DOHH2 (cell line): ENCODE data around the gene IGDCC3.

Source experiments
- H3F3A ChIP-seq: fragments of 200-600 bp; sonication (generic), shearing (Covaris generic); 2 replicates; pipeline ENCODE4 v1.6.0; 2016; ENCODE audit warnings: antibody characterized with exemption, mild to moderate bottlenecking; ENCODE audit not compliant: control insufficient read depth, insufficient read depth
- H3K27ac ChIP-seq: fragments of 200-600 bp; sonication (generic); 2 replicates; pipeline ENCODE4 v1.5.1; 2014; ENCODE audit warnings: low read depth, mild to moderate bottlenecking, low read length, moderate library complexity
- H3K27me3 ChIP-seq: fragments of 200-600 bp; sonication (generic); 2 replicates; pipeline ENCODE4 v1.6.1; 2014; ENCODE audit warnings: mild to moderate bottlenecking, low read length, mixed read lengths; ENCODE audit not compliant: control insufficient read depth
- H3K36me3 ChIP-seq: fragments of 200-600 bp; sonication (generic); 2 replicates; pipeline ENCODE4 v1.6.1; 2014; ENCODE audit warnings: mild to moderate bottlenecking, low read length, moderate library complexity, mixed read lengths; ENCODE audit not compliant: control insufficient read depth
- H3K4me1 ChIP-seq: fragments of 200-600 bp; sonication (generic); 2 replicates; pipeline ENCODE4 v1.6.1; 2014; ENCODE audit warnings: mild to moderate bottlenecking, low read length, mixed read lengths; ENCODE audit not compliant: control insufficient read depth
- H3K4me2 ChIP-seq: fragments of 200-600 bp; sonication (generic); 2 replicates; pipeline ENCODE4 v1.6.0; 2014; ENCODE audit warnings: mild to moderate bottlenecking, low read length, moderate library complexity
- H3K4me3 ChIP-seq: fragments of 200-600 bp; sonication (generic); 2 replicates; pipeline ENCODE4 v1.5.1; 2014; ENCODE audit warnings: mild to moderate bottlenecking, low read length, mixed read lengths
- H3K79me2 ChIP-seq: fragments of 200-600 bp; sonication (generic); 2 replicates; pipeline ENCODE4 v1.6.1; 2014; ENCODE audit warnings: mild to moderate bottlenecking, low read length, mixed read lengths; ENCODE audit not compliant: control insufficient read depth
- H3K9me2 ChIP-seq: fragments of 200-600 bp; sonication (generic); replicated peaks from 2 replicates; pipeline ENCODE4 v1.6.1; 2014; ENCODE audit warnings: mild to moderate bottlenecking, low read length, mixed read lengths; ENCODE audit not compliant: control insufficient read depth
- H3K9me3 ChIP-seq: fragments of 200-600 bp; sonication (generic); 2 replicates; pipeline ENCODE4 v1.6.1; 2014; ENCODE audit warnings: antibody characterized with exemption, low read length, mixed read lengths; ENCODE audit not compliant: control insufficient read depth, insufficient read depth
- H4K20me1 ChIP-seq: fragments of 200-600 bp; sonication (generic); 2 replicates; pipeline ENCODE4 v1.6.0; 2014; ENCODE audit warnings: low read depth, mild to moderate bottlenecking, antibody characterized with exemption, low read length, moderate library complexity; ENCODE audit not compliant: control insufficient read depth, insufficient read depth
- CTCF ChIP-seq: fragments of 200-600 bp; sonication (generic); IDR thresholded peaks from one replicate; pipeline ENCODE4 v1.5.1; 2014; ENCODE audit warnings: antibody characterized with exemption, mild to moderate bottlenecking, low read depth, low read length; ENCODE audit not compliant: poor library complexity, severe bottlenecking
- EZH2phosphoT487 ChIP-seq: fragments of 200-600 bp; sonication (generic); IDR thresholded peaks from 2 replicates; pipeline ENCODE4 v1.6.1; 2017; ENCODE audit warnings: borderline replicate concordance, mild to moderate bottlenecking, antibody characterized with exemption, low read length, moderate library complexity, mixed read lengths

The IGDCC3 gene

GRCh38 chr15:65331811-65332210, 46.0 kb downstream of the IGDCC3 start:
- H3K9me3 ChIP-seq, result no peaks in the 10 kb centered on the region
- H3K4me2 ChIP-seq, result no peak overlapping the region
- no peak for TF ChIP-seq EZH2phosphoT487
- no peak for TF ChIP-seq CTCF
- no peaks in the 10 kb centered on the region for H3K79me2 ChIP-seq
- H3K27me3 ChIP-seq, result peaks cover 3% of the 10 kb centered on the region; the same call in 1 of the 2 replicates
- no peak overlapping the region for H3K4me3 ChIP-seq
- 0 out of 2 replicates have a peak, but pooled peaks cover 5% of the 10 kb centered on the region for H3F3A ChIP-seq
- H3K36me3 ChIP-seq, result no peaks in the 10 kb centered on the region
- no peaks in the 10 kb centered on the region for H3K9me2 ChIP-seq
- H4K20me1 ChIP-seq, result no peaks in the 10 kb centered on the region
- no peak overlapping the region for H3K27ac ChIP-seq
- H3K4me1 ChIP-seq, result peaks cover 48% of the 10 kb centered on the region

- no peaks in the 10 kb centered on the region for H3K36me3 ChIP-seq
- H3K79me2 ChIP-seq, result no peaks in the 10 kb centered on the region
- no peaks in the 10 kb centered on the region for H3K9me2 ChIP-seq
- H3K4me3 ChIP-seq, result no peak overlapping the region
- H3K4me2 ChIP-seq, result no peak overlapping the region
- no peak overlapping the region for H3K27ac ChIP-seq
- 0 out of 2 replicates have a peak, but pooled peaks cover under 1% of the 10 kb centered on the region for H3F3A ChIP-seq
- no peaks in the 10 kb centered on the region for H4K20me1 ChIP-seq
- no peaks in the 10 kb centered on the region for H3K9me3 ChIP-seq
- H3K4me1 ChIP-seq, result peaks cover 45% of the 10 kb centered on the region
- TF ChIP-seq EZH2phosphoT487 (no peak), CTCF (no peak)
- peaks cover 3% of the 10 kb centered on the region; the same call in 1 of the 2 replicates for H3K27me3 ChIP-seq
Observed at GRCh38 chr15:65330934-65331645, 46.7 kb downstream of the IGDCC3 start.

- peaks cover 45% of the 10 kb centered on the region for H3K4me1 ChIP-seq
- no peak for TF ChIP-seq EZH2phosphoT487
- no peak for TF ChIP-seq CTCF
- H3K79me2 ChIP-seq, result no peaks in the 10 kb centered on the region
- H3K4me3 ChIP-seq, result no peak overlapping the region
- no peaks in the 10 kb centered on the region for H3F3A ChIP-seq
- no peaks in the 10 kb centered on the region; the same call in 1 of the 2 replicates for H3K27me3 ChIP-seq
- H3K4me2 ChIP-seq, result no peak overlapping the region
- no peaks in the 10 kb centered on the region for H3K9me2 ChIP-seq
- no peak overlapping the region for H3K27ac ChIP-seq
- no peaks in the 10 kb centered on the region for H3K9me3 ChIP-seq
- no peaks in the 10 kb centered on the region for H3K36me3 ChIP-seq
- H4K20me1 ChIP-seq, result no peaks in the 10 kb centered on the region
Observed at GRCh38 chr15:65329984-65330735, 47.6 kb downstream of the IGDCC3 start.
